ENCODE data around the gene UMPS. TPM values are rescaled to one million over a fixed set of nuclear protein-coding genes. Genes with fewer than 3 reads are reported as not detected.

The UMPS gene
- total and polyA plus RNA-seq, 2 of the 4 experiments (the other 2 are of a cell fraction) = 18.7 to 26.7 TPM

DNA sequence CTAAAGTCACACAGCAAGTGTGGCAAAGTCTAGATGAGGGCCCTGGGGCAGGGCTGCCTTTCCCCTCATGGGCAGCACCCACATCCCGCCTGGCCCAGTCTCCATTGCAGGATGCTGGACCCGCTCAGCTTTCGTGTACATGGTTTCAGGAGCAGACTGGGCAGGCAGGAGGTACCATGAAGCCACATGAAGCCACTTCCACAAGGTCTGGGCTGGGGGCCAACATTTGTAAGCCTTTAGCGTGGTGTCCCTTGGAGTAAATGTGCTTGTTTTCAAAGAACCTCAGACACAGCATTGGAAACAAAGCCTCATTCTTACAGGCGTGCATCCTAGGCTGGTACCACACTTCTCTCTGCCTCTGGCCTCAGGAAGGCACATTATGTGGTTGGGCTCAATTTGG, 34.5 kb downstream of the UMPS start:
- dilution Hi-C loops (cut with HindIII; ENCODE audit: low sequenced_read_pairs, unreplicated experiment) = loop anchor here (25.0 kb wide), 1 partner anchor 123 kb away; the partner anchor contains the start of gene ITGB5
- Histone ChIP-seq H2BK15ac (ENCODE audit: low read depth, low read length) (no peak overlapping the region), H3K27ac (ENCODE audit: insufficient read depth, low read length) (no peak overlapping the region), H3K4me2 (ENCODE audit: low read depth, low read length) (no peak overlapping the region), H3K4me1 (ENCODE audit: control insufficient read depth, insufficient read depth, low read length) (peaks cover 7% of the 10 kb centered on the region), H3K14ac (replicated peaks; ENCODE audit: low read depth, low read length) (no peak overlapping the region), H3K9me1 (ENCODE audit: insufficient read depth, low read length) (0 out of 2 replicates have a peak, but pooled peaks cover 2% of the 10 kb centered on the region), H3K4me3 (ENCODE audit: insufficient read depth, low read depth, low read length) (no peak overlapping the region), H3K18ac (ENCODE audit: low read depth, low read length) (no peak overlapping the region), H2AFZ (replicated peaks; ENCODE audit: low read length, poor library complexity) (no peak overlapping the region), H2BK120ac (ENCODE audit: low read depth, low read length) (no peak overlapping the region), H2BK5ac (ENCODE audit: low read depth, low read length, poor library complexity, severe bottlenecking) (no peak overlapping the region), H3K27me3 (ENCODE audit: control insufficient read depth, insufficient read depth, low read length) (no peaks in the 10 kb centered on the region), H3K79me1 (ENCODE audit: low read depth in 1 of 2, low read length in 2 of 2) (peaks cover 0 to 9% of the 10 kb centered on the region in 2 experiments; a peak in 2 of 4 replicates), H4K20me1 (ENCODE audit: insufficient read depth, low read length) (0 out of 2 replicates have a peak, but pooled peaks cover 4% of the 10 kb centered on the region), H3K56ac (ENCODE audit: extremely low read depth, insufficient read depth, low read length) (no peak overlapping the region), H4K91ac (ENCODE audit: insufficient read depth, low read depth, low read length) (no peak overlapping the region), H4K8ac (ENCODE audit: low read depth in 2 of 2, low read length in 2 of 2) (no peak overlapping the region), H4K5ac (ENCODE audit: low read depth, low read length) (no peak overlapping the region), H3K23ac (ENCODE audit: low read depth, low read length) (no peak overlapping the region), H3K36me3 (ENCODE audit: control insufficient read depth, insufficient read depth, low read length) (peaks cover 51% of the 10 kb centered on the region), H3K9me3 (ENCODE audit: control insufficient read depth, insufficient read depth, low read length) (no peaks in the 10 kb centered on the region), H3K9ac (ENCODE audit: low read depth, low read length) (no peak overlapping the region), H2AK5ac (ENCODE audit: low read depth, low read length) (no peak overlapping the region), H3K4ac (ENCODE audit: low read depth, low read length) (no peak overlapping the region), H2AK9ac (replicated peaks; ENCODE audit: low read depth, low read length, poor library complexity) (no peak overlapping the region), H2BK20ac (ENCODE audit: low read depth, low read length) (no peak overlapping the region)
- BruUV-seq (replicated peaks) = no TSS peak
- no peak for DNase-seq
- ChIA-PET POLR2A (ENCODE audit: unreplicated experiment) (no interaction called here), CTCF (interaction anchor here (0.6 kb wide), 1 partner anchor 658 kb away, joined by 3 read pairs; no protein-coding TSS in a partner anchor)
- no peak for TF ChIP-seq POLR2A (IDR thresholded peaks at IDR 0.05; ENCODE audit: low read depth, low read length)
- TF ChIP-seq MAFK (IDR thresholded peaks at IDR 0.05; ENCODE audit: low read depth, low read length) = no peak
- no peak for TF ChIP-seq RAD21 (IDR thresholded peaks at IDR 0.05; ENCODE audit: low read length)
- no peak for TF ChIP-seq CHD1 (IDR thresholded peaks at IDR 0.05; ENCODE audit: low read depth, low read length)
- TF ChIP-seq NFE2L2 (IDR thresholded peaks at IDR 0.05; ENCODE audit: low read depth, low read length) = no peak
- intact Hi-C loops (cut with micrococcal nuclease) = loop anchor here (5.0 kb wide), 3 partner anchors 123 to 823 kb away; partner anchors contain the start of gene ITGB5
- in situ Hi-C loops (cut with MboI; ENCODE audit: low sequenced_read_pairs) = loop anchor here (5.0 to 10.0 kb wide), 2 partner anchors 138 to 670 kb away; no protein-coding TSS in a partner anchor
- no peak for ATAC-seq (ENCODE audit: low read depth)
- 100% methylated on average over 3 of the region's 5 CpGs; no CpG with 5 or more reads in 1 of the 2 experiments for WGBS, 2 experiments (ENCODE audit: extremely low coverage in 2 of 2, insufficient read length in 1 of 2)
